ENCODE data around the gene LPP.
"Not testable (repeated sequence)": the region's sequence is repeated elsewhere in the genome, so short reads cannot be mapped to it uniquely, and the experiment has no call there.

LPP gene

DNA sequence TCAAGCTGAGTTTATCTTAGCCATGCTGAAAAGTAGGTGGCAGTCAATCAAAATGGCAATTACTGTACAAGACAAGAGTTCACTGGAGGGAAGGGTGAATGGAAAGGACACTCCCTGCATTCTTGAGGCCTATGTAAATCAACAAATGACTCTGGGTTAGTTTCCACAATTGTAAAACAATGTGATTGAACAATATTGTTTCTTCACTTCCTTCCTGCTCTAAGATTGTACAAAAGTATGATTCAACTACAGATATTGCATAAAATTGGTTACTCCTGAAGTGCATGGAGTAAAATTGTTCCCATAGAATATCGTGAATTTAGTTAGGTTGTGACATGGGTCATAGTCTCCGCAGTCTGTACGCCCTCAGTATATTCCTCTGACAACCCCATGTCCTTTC, 277.6 kb downstream of the LPP start:
- no peak for DNase-seq (ENCODE audit: low read depth in 1 of 2, low spot score in 1 of 2)

GRCh38 chr3:188432802-188433520, 279.0 kb downstream of the LPP start:
- no peak for DNase-seq (ENCODE audit: low read depth in 1 of 2, low spot score in 1 of 2)

- no peak for DNase-seq (ENCODE audit: low read depth in 1 of 2, low spot score in 1 of 2)
Measured at GRCh38 chr3:188433521-188434150, 279.7 kb downstream of the LPP start.

DNA sequence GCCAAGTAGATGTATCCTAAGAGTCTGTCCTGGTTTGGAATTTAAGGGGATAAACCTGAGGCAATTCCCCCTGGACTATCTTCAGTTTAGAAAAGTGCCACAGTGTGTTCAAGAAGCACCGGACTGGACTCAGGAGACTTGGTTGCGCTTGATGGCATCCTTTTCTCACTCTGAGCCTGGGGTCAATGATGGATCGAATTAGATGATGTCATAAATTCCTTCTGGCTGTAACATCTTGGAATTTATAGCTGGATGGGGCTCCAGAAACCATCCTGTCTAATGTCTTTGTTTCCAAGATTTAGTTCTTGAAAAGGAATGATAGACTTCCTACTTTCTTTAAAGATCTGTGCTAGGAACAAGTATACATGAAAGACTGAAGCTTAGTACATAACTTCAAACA, 280.6 kb downstream of the LPP start:
- no peak for DNase-seq (ENCODE audit: low read depth in 1 of 2, low spot score in 1 of 2)

GRCh38 chr3:188435266-188435665, 281.3 kb downstream of the LPP start:
- no peak for DNase-seq (ENCODE audit: low read depth in 1 of 2, low spot score in 1 of 2)

GRCh38 chr3:188437926-188438325, 284.0 kb downstream of the LPP start:
- DNase-seq (ENCODE audit: low read depth in 1 of 2, low spot score in 1 of 2): no peak

- DNase-seq (ENCODE audit: low read depth in 1 of 2, low spot score in 1 of 2): peak in 1 of 2 donors; percentile 4
Measured at GRCh38 chr3:188439080-188439479, 285.1 kb downstream of the LPP start.

DNA sequence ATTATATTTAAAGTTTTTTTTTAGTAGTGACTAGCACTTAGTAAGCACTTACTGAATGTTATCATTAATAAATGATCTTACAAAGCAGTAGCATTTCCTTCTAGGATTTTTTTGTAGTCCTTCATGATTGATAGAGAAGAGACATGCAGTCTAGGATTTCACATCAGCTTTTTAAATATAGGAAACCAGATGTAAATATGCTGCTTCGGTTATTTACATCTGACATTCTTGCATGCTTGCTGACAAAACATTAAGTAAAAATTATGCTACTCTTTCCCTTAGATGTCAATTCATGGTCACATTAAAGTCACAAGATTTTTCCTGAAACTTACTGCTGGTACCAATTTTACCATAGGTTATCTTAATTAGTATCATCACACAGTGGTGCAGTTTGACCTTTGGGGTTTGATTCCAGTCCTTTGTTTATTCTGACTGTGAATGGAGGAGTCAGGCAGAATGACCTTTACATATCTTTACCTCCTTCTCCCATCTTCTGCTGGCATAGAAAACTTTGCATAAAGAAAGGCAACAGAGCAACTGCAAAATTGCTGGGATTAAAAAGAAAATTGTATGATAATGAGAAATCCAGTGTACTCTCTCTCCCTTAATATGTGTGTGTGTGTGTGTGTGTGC, 286.5 kb downstream of the LPP start:
- DNase-seq (ENCODE audit: low read depth in 1 of 2, low spot score in 1 of 2): no peak

- no peak for DNase-seq (ENCODE audit: low read depth in 1 of 2, low spot score in 1 of 2)
Measured at GRCh38 chr3:188442430-188442829, 288.5 kb downstream of the LPP start.

GRCh38 chr3:188445175-188445574, 291.2 kb downstream of the LPP start:
- not testable (repeated sequence) for DNase-seq (ENCODE audit: low read depth in 1 of 2, low spot score in 1 of 2)

- no peak for DNase-seq (ENCODE audit: low read depth in 1 of 2, low spot score in 1 of 2)
Measured at GRCh38 chr3:188446014-188446413, 292.1 kb downstream of the LPP start.

DNA sequence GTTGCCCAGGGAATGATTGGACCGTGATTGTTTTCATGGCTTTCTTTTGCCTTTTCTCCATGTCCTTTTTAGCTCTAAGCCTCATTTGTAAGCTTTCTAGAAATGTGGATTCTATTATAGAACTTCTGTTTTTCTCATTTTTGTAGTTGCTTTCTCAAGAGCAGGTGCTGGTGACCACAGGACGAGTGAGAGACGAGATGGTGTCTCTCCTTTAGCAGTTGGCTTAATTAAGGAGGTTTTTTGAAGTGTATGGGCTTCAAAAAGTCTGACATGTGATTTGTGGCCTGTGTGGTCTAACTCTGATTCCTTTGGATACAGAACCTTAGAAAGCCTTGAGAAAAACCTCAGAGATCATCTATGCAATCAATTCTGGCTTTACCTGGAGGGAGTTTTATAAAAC, 292.8 kb downstream of the LPP start:
- no peak for DNase-seq (ENCODE audit: low read depth in 1 of 2, low spot score in 1 of 2)

GRCh38 chr3:188448813-188449212, 294.9 kb downstream of the LPP start:
- DNase-seq (ENCODE audit: low read depth in 1 of 2, low spot score in 1 of 2): no peak

DNA sequence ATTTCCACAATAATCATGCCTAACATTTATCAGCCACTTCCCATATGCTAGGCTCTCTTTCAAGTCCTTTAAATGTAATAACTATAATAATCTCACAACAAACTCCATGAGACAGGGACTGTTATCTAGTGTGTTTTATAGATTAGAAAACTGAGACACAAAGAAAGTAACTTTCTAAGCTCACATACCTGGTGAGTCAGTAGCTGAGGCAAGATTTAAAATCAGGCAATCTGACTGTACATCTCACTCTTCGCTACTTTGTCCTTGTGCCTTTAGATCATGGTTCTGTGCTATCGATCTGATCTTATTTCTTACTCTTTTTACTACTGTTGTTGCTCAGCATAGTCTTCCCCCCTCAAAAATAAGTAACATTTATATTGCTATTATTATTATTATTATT, 295.5 kb downstream of the LPP start:
- no peak for DNase-seq (ENCODE audit: low read depth in 1 of 2, low spot score in 1 of 2)

DNA sequence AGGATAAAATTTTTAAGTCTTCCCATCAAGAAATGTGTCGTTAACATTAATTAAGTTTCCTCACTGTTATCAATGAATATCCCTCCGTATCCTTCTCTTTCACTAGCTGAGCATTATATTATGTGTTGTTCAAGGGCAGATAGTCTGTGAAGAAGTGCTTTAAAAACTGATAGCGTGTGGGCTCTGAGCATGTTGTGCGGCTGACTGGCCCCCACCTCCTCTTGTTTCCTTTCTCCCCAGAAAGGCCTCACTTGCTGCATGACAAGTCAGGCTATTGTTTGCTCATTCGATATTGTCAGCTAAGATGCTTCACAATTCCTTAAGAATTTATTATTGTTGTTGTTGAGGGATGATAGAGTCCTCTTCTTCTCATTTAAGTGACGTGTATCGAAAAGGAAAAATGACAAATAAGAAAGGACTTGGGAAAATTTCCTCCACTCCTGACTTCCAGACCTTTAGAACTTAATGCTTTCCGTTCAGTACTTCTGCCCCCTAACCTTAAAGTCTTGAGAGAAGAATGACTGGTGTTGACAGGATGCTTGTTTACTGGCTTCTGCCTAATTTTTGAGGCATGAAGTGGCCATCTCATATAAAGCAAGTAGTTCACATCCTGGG, 298.3 kb downstream of the LPP start:
- DNase-seq (ENCODE audit: low read depth in 1 of 2, low spot score in 1 of 2): no peak

GRCh38 chr3:188453431-188454384, 299.8 kb downstream of the LPP start:
- DNase-seq (ENCODE audit: low read depth in 1 of 2, low spot score in 1 of 2): no peak

DNA sequence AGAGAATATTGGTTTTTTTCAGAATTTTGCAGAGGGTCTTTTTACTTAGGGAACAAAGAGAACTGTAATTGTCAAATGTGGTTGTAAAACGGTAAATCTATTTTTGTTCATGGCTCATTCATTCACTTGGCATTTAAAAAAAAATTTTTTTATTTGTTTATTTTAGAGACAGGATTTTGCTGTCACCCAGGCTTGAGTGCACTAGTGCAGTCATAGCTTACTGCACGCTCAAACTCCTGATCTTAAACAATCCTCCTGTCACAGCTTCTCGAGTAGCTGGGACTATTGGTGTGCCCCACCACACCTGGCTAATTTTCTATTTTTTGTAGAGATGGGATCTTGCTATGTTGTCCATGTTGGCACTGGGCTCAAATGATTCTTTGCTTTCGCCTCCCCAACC, 301.8 kb downstream of the LPP start:
- DNase-seq (ENCODE audit: low read depth in 1 of 2, low spot score in 1 of 2): no peak

DNA sequence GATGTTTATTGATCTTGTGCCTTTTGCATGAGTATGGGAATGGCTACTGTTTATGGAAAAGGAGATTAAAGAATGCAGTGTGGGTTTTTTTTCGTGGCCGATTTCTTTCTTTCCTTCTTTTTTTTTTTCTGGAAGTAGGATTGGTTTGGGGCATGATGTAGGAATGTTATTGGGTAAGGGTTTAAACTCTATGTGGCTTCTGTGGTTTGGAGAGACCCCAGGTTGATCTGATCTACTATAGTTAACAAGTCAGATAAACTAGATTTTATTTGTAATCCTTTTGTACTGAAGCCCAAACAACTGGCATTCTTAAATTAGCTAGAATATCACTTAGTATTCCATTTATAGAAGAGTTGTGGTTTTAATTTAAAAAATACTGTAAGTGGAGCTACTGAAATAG, 304.8 kb downstream of the LPP start:
- DNase-seq (ENCODE audit: low read depth in 1 of 2, low spot score in 1 of 2): no peak

- no peak for DNase-seq (ENCODE audit: low read depth in 1 of 2, low spot score in 1 of 2)
Measured at GRCh38 chr3:188465311-188465710, 311.4 kb downstream of the LPP start.

- DNase-seq (ENCODE audit: low read depth in 1 of 2, low spot score in 1 of 2): no peak
Measured at GRCh38 chr3:188468196-188468595, 314.2 kb downstream of the LPP start.

DNA sequence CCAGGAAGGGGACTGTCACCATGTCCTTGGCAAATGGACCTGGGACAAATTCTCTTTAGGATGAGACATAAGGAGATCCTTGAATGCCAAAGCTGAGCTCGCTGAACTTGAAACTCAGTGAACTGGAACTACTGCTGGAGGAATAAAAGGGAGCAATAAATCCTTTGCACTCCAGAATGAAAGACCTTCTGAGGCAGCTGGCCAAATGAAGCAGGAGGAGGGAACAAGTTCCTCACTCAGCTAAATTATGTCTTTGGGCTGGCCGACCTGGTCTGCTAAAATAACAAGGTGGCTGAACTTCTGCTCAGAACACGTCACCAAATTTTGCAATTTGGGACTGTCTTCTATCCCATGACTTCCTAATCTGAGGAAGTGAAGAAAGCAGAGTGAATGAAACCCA, 314.7 kb downstream of the LPP start:
- no peak for DNase-seq (ENCODE audit: low read depth in 1 of 2, low spot score in 1 of 2)

Measured in stimulated activated CD4-positive, alpha-beta T cell treated with anti-CD3 and anti-CD28 coated beads, Interleukin-15, amount 100 ng/mL, for 1 hour (primary cell).